Rectal smooth muscle tissue (tissue), 1 donor: ENCODE data around the gene PRICKLE1.

Source experiments
- H3K27ac ChIP-seq: one replicate; pipeline ENCODE4 v1.7.0; 2013; ENCODE audit warnings: low read depth, low read length, inconsistent platforms
- H3K27me3 ChIP-seq: one replicate; pipeline ENCODE4 v1.7.0; 2013; ENCODE audit warnings: low read length; ENCODE audit not compliant: control insufficient read depth, insufficient read depth
- H3K36me3 ChIP-seq: one replicate; pipeline ENCODE4 v1.7.0; 2013; ENCODE audit warnings: low read length; ENCODE audit not compliant: control insufficient read depth, insufficient read depth
- H3K4me1 ChIP-seq: one replicate; pipeline ENCODE4 v1.7.0; 2013; ENCODE audit warnings: low read length; ENCODE audit not compliant: control insufficient read depth, insufficient read depth
- H3K4me3 ChIP-seq: one replicate; pipeline ENCODE4 v1.7.0; 2013; ENCODE audit warnings: low read length
- H3K9ac ChIP-seq: one replicate; pipeline ENCODE4 v1.7.0; 2013; ENCODE audit warnings: low read length

PRICKLE1 gene

DNA sequence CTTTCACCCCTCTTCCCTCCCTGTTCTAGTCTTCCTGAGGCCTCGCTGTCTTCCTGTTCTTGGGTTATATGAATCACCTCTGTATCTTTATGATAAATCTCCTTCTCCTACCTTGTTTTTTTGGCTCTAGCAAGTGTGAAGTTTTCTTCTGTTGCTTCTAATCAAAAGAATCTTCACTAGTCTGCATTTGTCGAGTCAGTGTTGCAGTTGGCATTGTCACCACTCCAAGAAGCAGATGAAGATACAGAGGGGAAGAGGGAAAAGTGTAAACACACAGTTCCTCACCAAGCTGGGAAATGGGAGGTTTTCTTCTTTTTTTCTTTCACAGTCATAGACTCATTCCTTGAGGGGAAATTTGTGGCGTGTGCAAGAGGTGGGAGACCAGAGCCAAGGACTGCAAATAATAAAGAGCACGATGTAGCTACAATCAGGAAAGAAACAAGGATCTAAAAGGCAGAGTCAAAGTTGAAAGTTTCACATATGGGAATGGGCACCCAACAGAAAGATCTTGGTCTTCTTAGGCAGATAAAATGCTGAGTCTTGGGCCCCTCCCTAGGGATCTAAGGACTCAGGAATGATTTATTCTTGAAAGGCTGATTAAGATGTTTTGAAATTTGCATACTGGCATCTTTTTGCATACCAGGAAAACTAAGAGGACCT is 22.2 kb upstream of the PRICKLE1 start:
- peaks cover 3% of the 10 kb centered on the region for H3K4me1 ChIP-seq
- no peak overlapping the region for H3K4me3 ChIP-seq
- no peak overlapping the region for H3K9ac ChIP-seq
- H3K27ac ChIP-seq, result no peak overlapping the region
- no peaks in the 10 kb centered on the region for H3K27me3 ChIP-seq
- no peaks in the 10 kb centered on the region for H3K36me3 ChIP-seq

DNA sequence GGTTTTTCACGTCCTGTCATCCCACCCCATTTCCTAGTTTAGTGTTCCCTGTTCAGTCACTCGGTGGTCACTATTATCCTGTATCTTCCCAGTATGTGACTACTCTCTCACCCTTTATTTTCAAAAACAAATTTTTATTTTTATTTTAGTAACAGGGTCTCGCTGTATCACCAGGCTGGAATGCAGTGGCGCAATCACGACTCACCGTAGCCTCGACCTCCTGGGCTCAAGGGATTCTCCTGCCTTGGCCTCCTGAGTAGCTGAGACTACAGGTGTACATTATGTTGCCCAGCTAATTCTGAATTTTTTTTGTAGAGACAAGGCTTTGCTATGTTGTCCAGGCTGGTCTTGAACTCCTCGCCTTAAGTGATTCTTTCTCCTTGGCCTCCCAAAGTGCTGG is 20.1 kb upstream of the PRICKLE1 start:
- peaks cover 3% of the 10 kb centered on the region for H3K4me1 ChIP-seq
- no peaks in the 10 kb centered on the region for H3K27me3 ChIP-seq
- H3K36me3 ChIP-seq, result no peaks in the 10 kb centered on the region
- no peak overlapping the region for H3K9ac ChIP-seq
- H3K27ac ChIP-seq, result no peak overlapping the region
- no peak overlapping the region for H3K4me3 ChIP-seq

DNA sequence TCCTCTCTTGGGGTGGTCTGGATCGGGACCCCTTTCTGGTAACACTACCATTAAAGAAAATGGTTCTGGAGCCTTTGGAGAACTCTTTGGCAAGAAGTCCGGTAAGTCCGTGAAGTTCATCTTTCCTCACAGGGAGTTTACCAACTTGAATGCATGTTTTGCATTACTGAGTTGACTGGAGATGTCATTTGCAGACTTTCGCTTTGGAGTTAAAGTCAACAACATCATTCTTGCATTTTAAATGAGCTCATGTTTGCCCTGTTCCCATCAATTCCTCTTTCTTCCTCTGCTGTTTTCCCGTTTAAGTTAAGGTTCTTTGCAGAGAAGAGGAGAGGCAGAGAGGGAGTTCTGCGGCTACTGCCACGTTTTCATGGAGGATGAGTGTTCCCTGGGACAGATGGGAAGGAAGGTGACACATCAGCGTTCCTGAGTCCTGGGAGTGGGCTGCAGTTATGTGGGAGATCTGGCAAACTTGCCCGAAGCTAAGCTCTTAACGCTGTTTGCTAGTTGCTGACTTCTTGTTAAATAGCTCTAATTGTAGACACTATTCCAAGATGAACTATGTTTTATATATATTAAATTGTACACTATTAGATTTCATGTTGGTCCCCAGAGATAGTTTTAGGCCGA is 18.8 kb upstream of the PRICKLE1 start:
- peaks cover 3% of the 10 kb centered on the region for H3K4me1 ChIP-seq
- H3K36me3 ChIP-seq, result no peaks in the 10 kb centered on the region
- H3K27me3 ChIP-seq, result no peaks in the 10 kb centered on the region
- no peak overlapping the region for H3K9ac ChIP-seq
- H3K27ac ChIP-seq, result no peak overlapping the region
- no peak overlapping the region for H3K4me3 ChIP-seq

DNA sequence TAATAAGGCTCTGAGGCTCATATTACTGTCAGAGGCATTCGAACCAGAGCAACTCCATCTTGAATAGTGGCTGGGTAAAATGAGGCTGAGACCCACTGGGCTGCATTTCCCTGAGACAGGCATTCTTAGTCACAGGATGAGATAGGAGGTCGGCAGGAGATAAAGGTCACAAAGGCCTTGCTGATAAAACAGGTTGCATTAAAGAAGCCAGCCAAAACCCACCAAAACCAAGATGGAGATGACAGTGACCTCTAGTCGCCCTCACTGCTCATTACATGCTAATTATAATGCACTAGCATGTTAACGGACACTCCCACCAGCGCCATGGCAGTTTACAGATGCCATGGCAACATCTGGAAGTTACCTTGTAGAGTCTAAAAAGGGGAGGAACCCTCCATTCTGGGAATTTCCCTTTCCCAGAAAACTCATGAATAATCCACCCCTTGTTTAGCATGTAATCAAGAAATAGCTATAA is 18.1 kb upstream of the PRICKLE1 start:
- Histone ChIP-seq H3K4me1 (peaks cover 3% of the 10 kb centered on the region), H3K27me3 (no peaks in the 10 kb centered on the region)

DNA sequence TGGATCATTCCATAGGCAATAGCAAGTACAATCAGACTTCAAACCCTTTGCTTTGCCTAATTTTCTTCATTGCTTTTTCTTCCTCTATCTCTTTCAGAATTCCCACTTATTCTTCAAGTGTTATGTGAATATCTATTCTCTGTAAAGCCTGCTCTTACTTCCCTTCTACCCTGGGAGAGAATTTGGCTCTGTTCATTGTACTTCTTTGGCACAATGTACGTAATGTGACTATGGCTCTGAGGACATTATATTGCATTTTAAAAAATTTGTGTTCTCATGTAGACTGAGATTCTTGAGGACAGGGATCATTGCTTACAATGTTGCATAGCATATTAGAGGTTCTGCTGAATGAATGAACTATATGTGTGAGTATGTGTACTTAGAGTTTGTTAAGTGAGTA is 16.9 kb upstream of the PRICKLE1 start:
- no peak overlapping the region for H3K4me3 ChIP-seq
- H3K36me3 ChIP-seq, result no peaks in the 10 kb centered on the region
- H3K27ac ChIP-seq, result no peak overlapping the region
- no peak overlapping the region for H3K9ac ChIP-seq
- no peaks in the 10 kb centered on the region for H3K4me1 ChIP-seq
- H3K27me3 ChIP-seq, result no peaks in the 10 kb centered on the region

More for the DNA sequence above, 18.1 kb upstream of the PRICKLE1 start:
- no peaks in the 10 kb centered on the region for H3K36me3 ChIP-seq
- no peak overlapping the region for H3K27ac ChIP-seq
- H3K4me3 ChIP-seq, result no peak overlapping the region
- no peak overlapping the region for H3K9ac ChIP-seq

DNA sequence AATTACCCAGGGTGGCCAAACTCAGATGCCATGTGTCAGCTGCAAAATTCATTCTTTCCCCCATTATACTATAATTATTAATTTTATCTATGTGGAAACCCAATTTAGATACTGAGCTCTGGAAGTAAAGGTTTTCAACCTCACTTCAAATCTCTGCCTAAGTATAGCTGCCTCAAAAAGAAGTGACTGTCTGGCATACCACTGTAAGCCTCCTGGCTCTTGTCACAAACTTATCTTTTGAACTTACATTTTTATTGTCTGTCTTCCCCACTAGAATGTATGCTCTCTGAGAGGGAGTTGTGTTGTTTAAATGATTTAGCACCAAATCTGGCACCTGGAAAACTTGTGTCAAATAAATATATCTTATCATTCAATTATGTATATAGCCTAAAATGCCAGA is 16.1 kb upstream of the PRICKLE1 start:
- no peak overlapping the region for H3K9ac ChIP-seq
- no peaks in the 10 kb centered on the region for H3K36me3 ChIP-seq
- H3K27ac ChIP-seq, result no peak overlapping the region
- no peaks in the 10 kb centered on the region for H3K27me3 ChIP-seq
- no peak overlapping the region for H3K4me3 ChIP-seq
- H3K4me1 ChIP-seq, result no peaks in the 10 kb centered on the region

DNA sequence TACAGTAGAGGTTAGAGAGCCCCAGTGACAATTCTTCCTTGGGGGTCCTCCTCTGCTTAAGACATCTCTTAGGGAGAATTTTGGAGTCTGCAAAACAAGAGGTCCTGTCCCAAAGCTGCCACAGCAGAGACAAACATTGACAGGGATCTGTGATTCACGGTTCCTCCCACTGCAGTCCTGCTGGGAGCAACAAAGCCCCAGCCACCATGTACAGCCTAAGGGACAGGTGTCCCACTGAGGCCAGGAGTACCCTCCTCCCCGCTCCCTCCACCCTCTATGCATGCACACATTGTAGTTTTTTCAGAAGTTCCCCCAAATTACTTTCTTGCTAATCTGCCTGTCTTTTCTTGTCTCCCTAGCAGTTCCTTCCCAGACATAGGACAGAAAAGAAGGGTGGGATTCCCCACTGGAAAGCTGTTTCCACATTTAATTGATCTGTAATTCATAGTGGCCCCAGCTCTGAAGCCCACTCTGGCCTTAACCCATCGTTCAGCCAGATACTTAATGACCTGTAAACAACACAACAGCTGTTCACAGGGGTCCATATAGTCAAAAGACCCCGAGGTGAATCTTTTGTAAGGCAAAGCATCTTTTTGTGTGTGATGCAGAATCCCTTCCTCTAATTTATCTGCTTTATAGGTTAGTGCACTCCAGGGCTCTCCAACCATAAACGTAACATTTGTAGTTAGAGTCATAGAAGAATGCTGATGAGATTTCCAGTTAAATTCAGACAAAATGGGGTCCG is 13.9 kb upstream of the PRICKLE1 start:
- Histone ChIP-seq H3K4me1 (no peaks in the 10 kb centered on the region), H3K27me3 (no peaks in the 10 kb centered on the region), H3K36me3 (no peaks in the 10 kb centered on the region), H3K4me3 (no peak overlapping the region), H3K27ac (no peak overlapping the region), H3K9ac (no peak overlapping the region)

DNA sequence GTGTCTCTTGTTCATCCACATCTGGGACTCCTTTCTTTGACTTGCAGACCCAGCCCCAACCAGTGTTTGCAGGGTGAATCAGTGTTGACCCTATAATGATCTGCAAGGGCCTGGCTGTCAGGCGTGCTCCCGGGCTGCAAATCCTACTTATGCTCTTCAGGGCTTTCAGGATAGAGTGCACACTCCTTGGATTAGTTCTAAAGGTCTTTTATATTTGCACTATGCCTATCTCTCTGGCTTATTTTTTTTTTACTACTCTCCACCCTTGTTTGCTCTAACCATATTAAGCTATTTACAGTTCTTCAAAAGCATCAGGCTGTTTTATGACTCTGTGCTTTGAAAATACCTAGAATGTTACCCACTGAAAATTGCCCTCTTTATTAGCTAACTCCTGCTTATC is 4.3 kb upstream of the PRICKLE1 start:
- no peaks in the 10 kb centered on the region for H3K4me1 ChIP-seq
- H3K4me3 ChIP-seq, result no peak overlapping the region
- no peak overlapping the region for H3K9ac ChIP-seq
- no peaks in the 10 kb centered on the region for H3K36me3 ChIP-seq
- no peaks in the 10 kb centered on the region for H3K27me3 ChIP-seq
- no peak overlapping the region for H3K27ac ChIP-seq

DNA sequence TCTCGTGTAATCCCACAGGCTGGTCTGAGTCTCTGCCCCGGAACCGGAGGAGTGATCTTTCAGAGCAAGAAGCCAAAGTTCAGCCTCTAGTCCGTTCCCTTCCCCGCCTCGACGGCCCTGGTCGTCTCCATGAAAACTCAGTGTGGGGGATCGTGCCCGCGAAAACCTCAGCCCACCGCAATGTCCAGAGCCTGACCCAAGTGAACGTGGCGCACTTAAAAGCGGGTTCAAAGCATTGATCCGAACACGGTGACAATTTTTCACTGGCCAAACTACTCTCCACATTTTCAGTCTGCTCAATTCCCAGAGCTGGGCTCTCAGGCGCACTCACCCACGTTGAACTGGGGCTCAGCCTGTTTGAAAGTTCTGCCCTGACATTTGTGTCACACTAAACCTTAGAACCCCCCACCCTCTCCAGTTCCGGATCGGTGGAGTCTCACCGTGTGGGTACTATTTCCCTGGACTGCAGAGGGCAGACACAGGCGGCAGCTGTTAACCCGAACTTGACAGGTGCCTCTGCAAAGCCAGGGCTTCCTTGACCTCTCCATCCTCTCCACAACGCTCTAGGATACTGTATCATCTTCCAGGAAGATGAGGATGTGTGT is 886 bp upstream of the PRICKLE1 start:
- Histone ChIP-seq H3K36me3 (no peaks in the 10 kb centered on the region), H3K9ac (no peak overlapping the region), H3K27ac (peak overlapping the region; percentile 23), H3K4me1 (peaks cover 9% of the 10 kb centered on the region), H3K4me3 (peak overlapping the region; percentile 72), H3K27me3 (no peaks in the 10 kb centered on the region)

DNA sequence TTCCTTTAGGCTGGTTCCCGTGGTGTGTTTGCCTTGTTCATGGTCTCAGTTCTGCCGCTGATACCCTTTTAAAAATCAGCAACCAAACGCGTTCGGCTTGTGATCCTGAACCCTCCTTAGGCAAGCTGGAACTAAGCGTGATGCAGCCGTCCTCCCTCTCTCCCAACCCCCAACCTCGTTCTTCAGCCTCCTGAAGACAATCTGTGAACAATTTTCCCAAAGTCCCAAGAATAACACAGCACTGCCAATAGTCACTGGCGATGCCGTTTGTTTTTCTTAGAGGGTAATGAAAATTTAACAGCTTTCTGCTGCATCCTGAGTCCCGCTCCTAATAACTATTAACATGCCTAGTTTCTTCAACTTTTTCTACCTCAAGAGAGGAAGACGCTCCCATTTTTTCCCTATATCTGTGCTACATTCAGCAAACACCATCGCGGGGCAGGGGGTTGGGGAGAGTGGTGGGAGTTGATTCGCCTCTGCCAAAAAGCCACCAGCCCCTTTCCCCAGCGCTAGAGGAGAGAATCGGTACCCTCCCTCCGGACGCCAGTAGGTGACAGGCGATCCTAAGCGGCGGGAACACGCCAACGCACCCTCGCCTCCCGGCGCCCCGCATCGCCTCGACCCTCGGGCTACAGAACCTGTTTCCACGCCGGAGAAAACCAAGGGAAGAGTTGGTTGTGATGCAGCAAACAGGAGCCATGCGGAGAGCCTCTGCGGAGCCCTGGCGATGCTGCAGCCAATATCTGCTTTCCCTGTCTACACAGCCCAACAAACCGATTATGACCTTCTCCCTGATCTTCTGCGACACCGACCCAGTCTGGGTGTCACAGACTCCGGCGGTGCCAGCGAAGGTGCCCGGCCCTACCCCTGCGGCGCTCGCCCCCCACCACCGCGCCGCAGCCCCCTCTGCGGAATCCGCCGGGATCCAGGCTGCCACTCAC is 752 bp downstream of the PRICKLE1 start:
- Histone ChIP-seq H3K27ac (peak overlapping the region; percentile 41), H3K9ac (no peak overlapping the region), H3K4me3 (peak overlapping the region; percentile 72), H3K36me3 (no peaks in the 10 kb centered on the region), H3K27me3 (no peaks in the 10 kb centered on the region), H3K4me1 (peaks cover 14% of the 10 kb centered on the region)

DNA sequence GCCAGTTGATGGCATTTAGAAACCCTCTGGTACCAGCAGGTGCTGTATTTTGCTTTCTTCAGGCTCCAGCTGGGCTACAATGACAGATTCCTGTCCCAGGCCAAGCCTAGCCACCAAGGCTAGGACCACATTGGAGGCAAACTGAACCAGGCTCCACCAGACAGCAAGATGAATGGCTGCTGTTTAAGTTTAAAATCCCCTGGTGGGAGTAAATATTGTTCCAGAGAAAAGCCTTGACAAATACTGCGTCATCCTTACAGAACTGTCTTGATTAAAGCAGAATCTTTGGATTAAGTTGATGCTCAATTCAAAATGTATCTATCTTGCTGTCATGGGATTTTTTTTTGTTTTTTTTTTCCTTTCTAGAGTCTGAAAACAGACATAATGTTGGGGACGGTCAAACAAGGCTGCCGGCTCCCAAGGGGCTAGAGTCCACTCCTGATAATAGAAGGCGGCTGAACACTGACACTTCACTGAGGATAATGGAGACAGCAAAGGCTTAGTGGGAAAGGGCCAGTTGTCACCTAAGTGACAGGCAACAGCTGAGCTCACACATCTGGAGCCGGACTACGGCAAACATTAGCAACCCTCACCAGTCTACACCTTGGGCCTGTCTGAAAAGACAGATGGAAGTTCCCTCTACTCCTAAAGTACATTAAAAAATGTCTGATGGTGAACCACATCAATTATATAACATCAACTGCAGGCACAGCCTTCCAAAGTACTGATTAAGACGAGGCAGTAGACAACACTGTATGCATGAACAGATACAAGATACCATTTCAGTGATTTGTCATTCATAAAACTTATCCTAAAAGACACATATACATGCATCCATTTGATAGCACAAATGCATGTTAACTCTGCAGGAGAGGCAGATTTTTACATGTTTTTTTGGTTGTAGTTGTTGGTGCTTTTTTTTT is 1.7 kb downstream of the PRICKLE1 start:
- Histone ChIP-seq H3K27me3 (no peaks in the 10 kb centered on the region), H3K4me1 (peaks cover 15% of the 10 kb centered on the region), H3K9ac (no peak overlapping the region), H3K27ac (peak overlapping the region; percentile 41), H3K4me3 (peak overlapping the region; percentile 72), H3K36me3 (no peaks in the 10 kb centered on the region)
